Activated CD8-positive, alpha-beta T cell treated with anti-CD3 and anti-CD28 coated beads, Interleukin-2, amount 10 ng/mL, durations not matched to agents 7 days and 5 days (primary cell): ENCODE measurements around the gene CDH5. TPM values are rescaled to one million over a fixed set of nuclear protein-coding genes. Genes with fewer than 3 reads are reported as not detected.
A peak's percentile ranks its signal among the peaks of the same experiment; 100 is the strongest.

Source experiments
- ATAC-seq: fragments of 150-1000 bp; cut with Tn5 transposase; one replicate; pipeline ENCODE4 v1.10.0; 2021; ENCODE audit warnings: moderate library complexity
- CTCF ChIA-PET: fragments of 350-600 bp; sonication (Branson Sonifier 250); formaldehyde crosslinking; loops from one replicate; lab custom pipeline; 2021; ENCODE audit warnings: antibody characterized with exemption; lab: Charles Lee
- POLR2A ChIA-PET: fragments of 350-600 bp; sonication (Branson Sonifier 250); formaldehyde crosslinking; loops from one replicate; lab custom pipeline; 2021; ENCODE audit warnings: antibody characterized with exemption; lab: Charles Lee
- DNase-seq: peaks from one replicate; pipeline ENCODE4 v3.0.0-alpha.2; 2020
- H3K27ac Mint-ChIP-seq: one replicate; pipeline ENCODE4 v1.8.0; 2021; ENCODE audit warnings: mild to moderate bottlenecking, mixed read lengths
- H3K27me3 Mint-ChIP-seq: one replicate; pipeline ENCODE4 v1.8.0; 2021; ENCODE audit warnings: low read depth, mixed read lengths
- H3K36me3 Mint-ChIP-seq: one replicate; pipeline ENCODE4 v1.8.0; 2021; ENCODE audit warnings: low read depth, mixed read lengths
- H3K4me1 Mint-ChIP-seq: one replicate; pipeline ENCODE4 v1.8.0; 2021; ENCODE audit warnings: low read depth, mixed read lengths
- H3K4me3 Mint-ChIP-seq: one replicate; pipeline ENCODE4 v1.8.0; 2021; ENCODE audit warnings: mild to moderate bottlenecking, mixed read lengths
- H3K9me3 Mint-ChIP-seq: one replicate; pipeline ENCODE4 v1.8.0; 2022; ENCODE audit warnings: mixed read lengths; ENCODE audit not compliant: insufficient read depth
- total RNA-seq, 2 experiments: library from RNA; stranded (reverse); gene quantifications; one replicate each; pipeline ENCODE4 v1.2.3, GENCODE V29; 2021

Gene CDH5
- total RNA-seq, 2 experiments from 2014 or later: not detected

- Mint-ChIP-seq H3K9me3 (no peaks in the 10 kb centered on the region), H3K4me1 (peaks cover 2% of the 10 kb centered on the region), H3K27ac (no peak overlapping the region), H3K36me3 (no peaks in the 10 kb centered on the region), H3K27me3 (peaks cover 27% of the 10 kb centered on the region), H3K4me3 (no peak overlapping the region)
- CTCF ChIA-PET: no interaction called here
- ATAC-seq (no peak), DNase-seq (no peak)
- POLR2A ChIA-PET: interaction anchor here (0.6 kb wide), 1 partner anchor 25 kb away, joined by 3 read pairs; no protein-coding TSS in a partner anchor
These were observed 35.1 kb downstream of the CDH5 start for GRCh38 chr16:66401610-66402009.

GRCh38 chr16:66402166-66402565 lies 35.7 kb downstream of the CDH5 start:
- H3K4me3 Mint-ChIP-seq: no peak overlapping the region
- no peak overlapping the region for H3K27ac Mint-ChIP-seq
- CTCF ChIA-PET: interaction anchor here (8.2 kb wide), 1 partner anchor 77 kb away, joined by 195 read pairs; no protein-coding TSS in a partner anchor
- no peaks in the 10 kb centered on the region for H3K9me3 Mint-ChIP-seq
- no peak for ATAC-seq
- peaks cover 6% of the 10 kb centered on the region for H3K4me1 Mint-ChIP-seq
- no peak for DNase-seq
- POLR2A ChIA-PET: interaction anchor here (0.6 kb wide), 1 partner anchor 24 kb away, joined by 3 read pairs; no protein-coding TSS in a partner anchor
- H3K27me3 Mint-ChIP-seq: peaks cover 25% of the 10 kb centered on the region
- H3K36me3 Mint-ChIP-seq: no peaks in the 10 kb centered on the region

- no peaks in the 10 kb centered on the region for H3K9me3 Mint-ChIP-seq
- no peak overlapping the region for H3K27ac Mint-ChIP-seq
- H3K4me3 Mint-ChIP-seq: no peak overlapping the region
- no peaks in the 10 kb centered on the region for H3K36me3 Mint-ChIP-seq
- ATAC-seq (no peak), DNase-seq (no peak)
- H3K27me3 Mint-ChIP-seq: peaks cover 25% of the 10 kb centered on the region
- ChIA-PET CTCF (interaction anchor here (8.2 kb wide), 1 partner anchor 77 kb away, joined by 195 read pairs; no protein-coding TSS in a partner anchor), POLR2A (no interaction called here)
- H3K4me1 Mint-ChIP-seq: peaks cover 9% of the 10 kb centered on the region
These were observed 36.2 kb downstream of the CDH5 start for GRCh38 chr16:66402591-66403230.

GRCh38 chr16:66403531-66404145 lies 37.1 kb downstream of the CDH5 start:
- DNase-seq (no peak), ATAC-seq (no peak)
- H3K4me1 Mint-ChIP-seq: peaks cover 18% of the 10 kb centered on the region
- no peaks in the 10 kb centered on the region for H3K36me3 Mint-ChIP-seq
- no peaks in the 10 kb centered on the region for H3K9me3 Mint-ChIP-seq
- H3K4me3 Mint-ChIP-seq: no peak overlapping the region
- ChIA-PET CTCF (interaction anchor here (1.4 to 8.2 kb wide), 4 partner anchors 10 to 205 kb away, joined by 7 to 195 read pairs (median 46); no protein-coding TSS in a partner anchor), POLR2A (interaction anchor here (1.0 kb wide), 1 partner anchor 9 kb away, joined by 3 read pairs; no protein-coding TSS in a partner anchor)
- H3K27me3 Mint-ChIP-seq: peaks cover 20% of the 10 kb centered on the region
- no peak overlapping the region for H3K27ac Mint-ChIP-seq

- ChIA-PET CTCF (interaction anchor here (0.7 to 8.2 kb wide), 21 partner anchors 10 to 476 kb away, joined by 3 to 195 read pairs (median 5); partner anchors contain the start of genes CMTM3, NAE1 and PDP2), POLR2A (interaction anchor here (1.0 kb wide), 1 partner anchor 11 kb away, joined by 3 read pairs; no protein-coding TSS in a partner anchor)
- Mint-ChIP-seq H3K27me3 (peaks cover 18% of the 10 kb centered on the region), H3K4me3 (no peak overlapping the region), H3K4me1 (peaks cover 27% of the 10 kb centered on the region), H3K9me3 (no peaks in the 10 kb centered on the region), H3K27ac (no peak overlapping the region), H3K36me3 (no peaks in the 10 kb centered on the region)
- DNase-seq (no peak), ATAC-seq (no peak)
These were observed 38.7 kb downstream of the CDH5 start for GRCh38 chr16:66405057-66405783.

GRCh38 chr16:66406534-66407221 lies 40.2 kb downstream of the CDH5 start:
- Mint-ChIP-seq H3K9me3 (peaks cover 6% of the 10 kb centered on the region), H3K36me3 (peaks cover 4% of the 10 kb centered on the region), H3K27ac (peak overlapping the region; percentile 60)

GRCh38 chr16:66408163-66409048 lies 41.9 kb downstream of the CDH5 start:
- ChIA-PET POLR2A (interaction anchor here (0.6 to 1.1 kb wide), 4 partner anchors 44 to 189 kb away, joined by 3 to 4 read pairs (median 4); partner anchors contain the start of gene CKLF), CTCF (interaction anchor here (0.7 to 8.2 kb wide), 12 partner anchors 9 to 243 kb away, joined by 3 to 195 read pairs (median 4); no protein-coding TSS in a partner anchor)
- peaks cover 18% of the 10 kb centered on the region for H3K27me3 Mint-ChIP-seq
- H3K4me1 Mint-ChIP-seq: peaks cover 27% of the 10 kb centered on the region
- H3K9me3 Mint-ChIP-seq: peaks cover 14% of the 10 kb centered on the region
- H3K27ac Mint-ChIP-seq: peak overlapping the region; percentile 87
- ATAC-seq: peak; percentile 47
- peak overlapping the region; percentile 76 for H3K4me3 Mint-ChIP-seq
- DNase-seq: peak; percentile 39
- peaks cover 4% of the 10 kb centered on the region for H3K36me3 Mint-ChIP-seq

More at GRCh38 chr16:66406534-66407221, 40.2 kb downstream of the CDH5 start:
- ATAC-seq: peak; percentile 94
- Mint-ChIP-seq H3K27me3 (peaks cover 18% of the 10 kb centered on the region), H3K4me3 (peak overlapping the region; percentile 77), H3K4me1 (peaks cover 27% of the 10 kb centered on the region)
- CTCF ChIA-PET: interaction anchor here (0.7 to 8.2 kb wide), 41 partner anchors 8 to 466 kb away, joined by 3 to 195 read pairs (median 6); partner anchors contain the start of genes CKLF, CMTM3 and DYNC1LI2
- POLR2A ChIA-PET: interaction anchor here (1.0 to 1.4 kb wide), 3 partner anchors 68 to 461 kb away, joined by 3 to 4 read pairs (median 4); no protein-coding TSS in a partner anchor
- DNase-seq: peak; percentile 93

- Mint-ChIP-seq H3K36me3 (peaks cover 4% of the 10 kb centered on the region), H3K4me1 (peaks cover 27% of the 10 kb centered on the region), H3K27ac (no peak overlapping the region), H3K4me3 (peak overlapping the region; percentile 76), H3K27me3 (peaks cover 17% of the 10 kb centered on the region), H3K9me3 (peaks cover 14% of the 10 kb centered on the region)
- no peak for DNase-seq
- no peak for ATAC-seq
- CTCF ChIA-PET: interaction anchor here (0.7 to 8.2 kb wide), 8 partner anchors 67 to 242 kb away, joined by 3 to 195 read pairs (median 4); no protein-coding TSS in a partner anchor
- POLR2A ChIA-PET: interaction anchor here (0.6 to 1.0 kb wide), 3 partner anchors 43 to 143 kb away, joined by 3 to 4 read pairs (median 3); no protein-coding TSS in a partner anchor
These were observed 42.7 kb downstream of the CDH5 start for GRCh38 chr16:66409156-66409555.

GRCh38 chr16:66412182-66412581 lies 45.7 kb downstream of the CDH5 start:
- Mint-ChIP-seq H3K4me3 (no peak overlapping the region), H3K27me3 (no peaks in the 10 kb centered on the region), H3K27ac (no peak overlapping the region), H3K9me3 (peaks cover 14% of the 10 kb centered on the region), H3K36me3 (peaks cover 4% of the 10 kb centered on the region), H3K4me1 (peaks cover 20% of the 10 kb centered on the region)
- ChIA-PET POLR2A (no interaction called here), CTCF (no interaction called here)
- DNase-seq (no peak), ATAC-seq (no peak)

- no peak for ATAC-seq
- Mint-ChIP-seq H3K27ac (no peak overlapping the region), H3K4me3 (no peak overlapping the region), H3K9me3 (peaks cover 14% of the 10 kb centered on the region), H3K4me1 (peaks cover 3% of the 10 kb centered on the region), H3K27me3 (peaks cover 2% of the 10 kb centered on the region), H3K36me3 (peaks cover 4% of the 10 kb centered on the region)
- DNase-seq: no peak
- POLR2A ChIA-PET: no interaction called here
- CTCF ChIA-PET: interaction anchor here (1.1 to 2.9 kb wide), 2 partner anchors 9 to 68 kb away, joined by 3 to 16 read pairs; no protein-coding TSS in a partner anchor
These were observed 48.4 kb downstream of the CDH5 start for GRCh38 chr16:66414891-66415290.
